Measurements from ENCODE around the gene LINC01488. TPM values are rescaled to one million over a fixed set of nuclear protein-coding genes. Genes with fewer than 3 reads are reported as not detected.

The LINC01488 gene
- total RNA-seq, 1 experiment from 2014 or later, result not detected

DNA sequence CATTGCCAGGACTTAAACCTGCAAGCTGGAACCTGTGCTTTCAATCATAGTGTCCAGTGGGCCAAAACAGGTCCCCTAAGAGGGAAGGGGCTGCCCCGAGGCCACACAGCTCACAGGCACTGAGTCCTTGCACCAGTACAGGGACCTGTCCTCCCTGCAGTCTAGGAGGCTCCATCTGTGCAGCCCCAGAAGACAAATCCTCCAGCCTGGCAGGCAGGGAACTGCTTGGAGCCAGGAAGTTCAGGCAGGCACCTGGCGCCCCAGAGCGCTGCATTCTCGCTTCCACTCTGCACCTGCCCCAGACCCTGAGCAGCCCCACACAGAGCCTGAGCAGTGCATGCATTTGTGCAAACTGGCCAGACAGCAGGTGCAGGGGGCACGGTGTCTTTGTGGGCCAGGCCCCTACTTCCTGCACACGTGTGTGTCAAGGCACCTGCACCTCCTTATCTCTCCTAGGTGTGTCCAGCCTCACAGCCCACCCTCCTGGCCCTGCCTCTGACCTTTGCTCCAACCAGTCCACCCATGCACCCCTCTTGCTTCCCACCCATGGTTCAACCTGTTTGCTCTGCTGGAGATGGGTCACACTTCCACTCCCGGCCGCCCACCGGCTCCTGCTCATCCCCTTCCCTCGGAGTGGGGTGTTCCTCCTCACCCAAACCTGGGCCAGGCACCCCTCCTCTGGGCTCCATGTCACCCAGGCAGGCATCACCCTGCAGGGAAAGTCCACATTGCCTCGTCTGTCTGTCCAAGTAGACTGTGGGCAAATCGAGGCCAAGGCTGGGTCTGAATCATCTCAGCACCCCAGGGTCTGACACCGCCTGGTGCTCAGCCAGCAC lies 19.0 kb downstream of the LINC01488 start:
- POLR2A ChIA-PET, result interaction anchor here (0.6 kb wide), 1 partner anchor 19 kb away, joined by 3 read pairs; no protein-coding TSS in a partner anchor
- Histone ChIP-seq H3K4me1 (ENCODE audit: control insufficient read depth in 1 of 2, insufficient read depth in 2 of 2, low read length in 2 of 2) (peaks cover 12 to 24% of the 10 kb centered on the region in 2 experiments), H2AFZ (ENCODE audit: low read depth, low read length, poor library complexity, severe bottlenecking) (no peak overlapping the region), H3K36me3 (ENCODE audit: control insufficient read depth in 1 of 2, insufficient read depth in 2 of 2, low read length in 2 of 2) (no peaks in the 10 kb centered on the region), H3K27ac (ENCODE audit: low read depth, low read length) (no peak overlapping the region), H4K20me1 (ENCODE audit: insufficient read depth) (no peaks in the 10 kb centered on the region), H3K9me3 (ENCODE audit: control insufficient read depth in 1 of 2, insufficient read depth in 1 of 2, low read depth in 1 of 2, low read length in 2 of 2) (no peaks in the 10 kb centered on the region), H3K4me3 (replicated peaks in 1 of 2; ENCODE audit: low read depth in 1 of 2, low read length in 2 of 2) (no peak overlapping the region), H3K9me2 (ENCODE audit: insufficient read depth) (no peaks in the 10 kb centered on the region), H3K9ac (ENCODE audit: low read length) (no peak overlapping the region), H3K27me3 (ENCODE audit: insufficient read depth, low read length) (peaks cover 3% of the 10 kb centered on the region; the same call in 1 of the 2 replicates), H3K79me2 (ENCODE audit: insufficient read depth, low read length) (no peaks in the 10 kb centered on the region), H3K4me2 (ENCODE audit: low read length) (no peak overlapping the region)
- CTCF ChIA-PET, result no interaction called here
- ATAC-seq (no peak), DNase-seq (ENCODE audit: low read depth, low spot score) (no peak)
- RAD21 ChIA-PET (ENCODE audit: low non-redundant PET in 1 of 2, low total read pairs in 2 of 2, uncharacterized antibody in 2 of 2, unreplicated experiment in 2 of 2), result no interaction called here
- TF ChIP-seq TCF7L2 (IDR thresholded peaks at IDR 0.05; ENCODE audit: borderline replicate concordance, extremely low read depth, insufficient read depth, insufficient read length), result no peak
- no TSS peak for BruUV-seq (replicated peaks)
- intact Hi-C loops (cut with micrococcal nuclease), result no loop called here

DNA sequence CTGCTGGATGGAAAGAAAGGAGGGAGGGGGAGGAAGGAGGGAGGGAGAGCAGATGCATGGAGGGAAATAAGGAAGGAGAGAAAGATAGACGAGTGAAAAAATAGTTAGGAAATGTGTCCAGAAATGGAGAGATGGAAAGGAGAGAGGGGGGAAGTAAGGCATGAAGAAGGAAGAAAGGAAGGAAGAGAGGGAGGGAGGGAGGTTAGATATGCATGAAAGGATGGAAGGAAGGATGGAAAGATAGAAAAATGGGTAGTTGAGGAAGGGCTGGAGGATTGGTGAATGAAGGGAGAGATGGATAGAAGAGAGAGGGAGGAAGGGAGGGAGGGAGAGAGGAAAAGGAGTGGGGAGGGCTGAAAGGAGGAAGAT lies 19.6 kb downstream of the LINC01488 start:
- Histone ChIP-seq H3K9ac (ENCODE audit: low read length) (no peak overlapping the region), H4K20me1 (ENCODE audit: insufficient read depth) (no peaks in the 10 kb centered on the region), H3K4me2 (ENCODE audit: low read length) (no peak overlapping the region), H3K4me1 (ENCODE audit: control insufficient read depth in 1 of 2, insufficient read depth in 2 of 2, low read length in 2 of 2) (peaks cover 12 to 18% of the 10 kb centered on the region in 2 experiments), H3K9me3 (ENCODE audit: control insufficient read depth in 1 of 2, insufficient read depth in 1 of 2, low read depth in 1 of 2, low read length in 2 of 2) (no peaks in the 10 kb centered on the region), H3K9me2 (ENCODE audit: insufficient read depth) (no peaks in the 10 kb centered on the region), H2AFZ (ENCODE audit: low read depth, low read length, poor library complexity, severe bottlenecking) (no peak overlapping the region), H3K36me3 (ENCODE audit: control insufficient read depth in 1 of 2, insufficient read depth in 2 of 2, low read length in 2 of 2) (no peaks in the 10 kb centered on the region), H3K4me3 (replicated peaks in 1 of 2; ENCODE audit: low read depth in 1 of 2, low read length in 2 of 2) (no peak overlapping the region), H3K79me2 (ENCODE audit: insufficient read depth, low read length) (no peaks in the 10 kb centered on the region), H3K27ac (ENCODE audit: low read depth, low read length) (no peak overlapping the region), H3K27me3 (ENCODE audit: insufficient read depth, low read length) (peaks cover 3% of the 10 kb centered on the region; the same call in 1 of the 2 replicates)
- ChIA-PET POLR2A (no interaction called here), RAD21 (ENCODE audit: low non-redundant PET in 1 of 2, low total read pairs in 2 of 2, uncharacterized antibody in 2 of 2, unreplicated experiment in 2 of 2) (no interaction called here), CTCF (no interaction called here)
- DNase-seq (ENCODE audit: low read depth, low spot score), result no peak
- no peak for ATAC-seq
- intact Hi-C loops (cut with micrococcal nuclease), result no loop called here
- TF ChIP-seq ELF1 (IDR thresholded peaks at IDR 0.05; ENCODE audit: borderline replicate concordance, low read depth) (no peak), POLR2AphosphoS5 (IDR thresholded peaks at IDR 0.05; ENCODE audit: low read depth, low read length) (no peak), SP1 (IDR thresholded peaks at IDR 0.05; ENCODE audit: low read depth) (no peak)
- no TSS peak for BruUV-seq (replicated peaks)
